Activated B cell treated with CpG ODN at 0.5 μM for 24 hours (primary cell): Measurements from ENCODE around the gene SERBP1. TPM values are rescaled to one million over a fixed set of nuclear protein-coding genes. Genes with fewer than 3 reads are reported as not detected.

Experiments used
- ATAC-seq: fragments of 200-7000 bp; cut with Tn5 transposase; one replicate; pipeline ENCODE4 v1.10.0; 2021; ENCODE audit warnings: low read depth, mild to moderate bottlenecking, moderate library complexity
- CTCF ChIA-PET: fragments of 350-600 bp; sonication (Branson Sonifier 250); formaldehyde crosslinking; loops from one replicate; lab custom pipeline; 2021; ENCODE audit warnings: antibody characterized with exemption; lab: Charles Lee
- POLR2A ChIA-PET: fragments of 350-600 bp; sonication (Branson Sonifier 250); formaldehyde crosslinking; loops from one replicate; lab custom pipeline; 2021; ENCODE audit warnings: antibody characterized with exemption; lab: Charles Lee
- DNase-seq: peaks from one replicate; pipeline ENCODE4 v3.0.0; 2022
- H3K27ac Mint-ChIP-seq: one replicate; pipeline ENCODE4 v1.8.0; 2020; ENCODE audit warnings: mixed read lengths
- H3K27me3 Mint-ChIP-seq: one replicate; pipeline ENCODE4 v1.8.0; 2021; ENCODE audit warnings: mixed read lengths
- H3K36me3 Mint-ChIP-seq: one replicate; pipeline ENCODE4 v1.8.0; 2021; ENCODE audit warnings: low read depth, mixed read lengths
- H3K4me1 Mint-ChIP-seq: one replicate; pipeline ENCODE4 v1.8.0; 2021; ENCODE audit warnings: mixed read lengths
- H3K4me3 Mint-ChIP-seq: one replicate; pipeline ENCODE4 v1.8.0; 2020; ENCODE audit warnings: mild to moderate bottlenecking, mixed read lengths
- H3K9me3 Mint-ChIP-seq: one replicate; pipeline ENCODE4 v1.8.0; 2020; ENCODE audit warnings: mixed read lengths
- intact Hi-C: fragments of 100-400 bp; cut with micrococcal nuclease; formaldehyde crosslinking; loops from one replicate; pipeline ENCODE4 v1.15.1; 2024
- total RNA-seq: library from RNA; stranded (reverse); gene quantifications from 2 replicates; pipeline ENCODE4 v1.2.3, GENCODE V29; 2022
- TF ChIP-seq, protein P1 (sequence below): fragments of 200-600 bp; IDR thresholded peaks from one replicate; pipeline ENCODE4 v1.8.0; 2022; ENCODE audit warnings: antibody characterized with exemption, mild to moderate bottlenecking

Gene SERBP1
- total RNA-seq, 1 donor from 2014 or later: 222 TPM

DNA sequence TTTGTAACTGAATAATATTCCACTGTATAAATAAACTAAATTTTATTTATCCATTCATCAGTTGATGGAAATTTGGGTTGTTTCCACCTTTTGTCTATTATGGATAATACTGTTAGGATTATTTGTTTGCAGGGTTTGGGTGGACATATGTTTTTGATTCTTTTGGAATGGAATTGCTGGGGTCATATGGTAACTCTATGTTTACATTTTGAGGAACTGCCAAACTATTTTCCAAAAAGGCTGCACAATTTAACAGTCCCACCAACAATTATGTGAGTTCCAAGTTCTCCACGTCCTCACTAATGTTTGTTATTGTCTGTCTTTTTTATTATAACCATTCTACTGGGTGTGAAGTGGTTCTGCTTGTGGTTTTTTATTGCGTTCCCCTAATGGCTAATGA lies 4.3 kb upstream of the SERBP1 start:
- CTCF ChIA-PET: no interaction called here
- H3K27ac Mint-ChIP-seq: no peak overlapping the region

DNA sequence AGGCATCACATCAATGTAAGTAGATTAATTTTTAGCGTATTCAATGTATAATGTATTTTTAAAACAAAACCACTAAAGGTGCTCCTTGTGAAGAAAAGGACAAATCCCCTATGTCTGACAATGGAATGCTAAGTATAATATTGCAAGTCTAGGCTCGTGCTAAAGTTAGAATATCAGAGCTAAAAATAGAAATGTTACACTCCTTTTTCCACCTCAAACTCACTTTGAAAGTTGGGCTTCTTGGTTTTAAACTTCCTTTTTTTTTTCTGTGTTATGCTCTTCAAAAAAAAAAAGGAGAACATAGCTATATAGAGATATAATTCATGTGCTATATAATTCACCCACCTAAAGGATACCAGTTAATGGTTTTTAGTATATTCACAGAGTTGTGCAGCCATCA lies 3.6 kb upstream of the SERBP1 start:
- Mint-ChIP-seq H3K27ac (peak overlapping the region; percentile 10), H3K9me3 (no peaks in the 10 kb centered on the region), H3K4me3 (no peak overlapping the region), H3K27me3 (no peaks in the 10 kb centered on the region), H3K4me1 (peaks cover 32% of the 10 kb centered on the region), H3K36me3 (peaks cover 22% of the 10 kb centered on the region)
- DNase-seq (no peak), ATAC-seq (no peak)
- intact Hi-C loops: loop anchor here (5.0 to 10.0 kb wide), 3 partner anchors 322 to 1059 kb away; no protein-coding TSS in a partner anchor
- POLR2A ChIA-PET: no interaction called here
- CTCF ChIA-PET: no interaction called here
- TF ChIP-seq, protein P1, sequence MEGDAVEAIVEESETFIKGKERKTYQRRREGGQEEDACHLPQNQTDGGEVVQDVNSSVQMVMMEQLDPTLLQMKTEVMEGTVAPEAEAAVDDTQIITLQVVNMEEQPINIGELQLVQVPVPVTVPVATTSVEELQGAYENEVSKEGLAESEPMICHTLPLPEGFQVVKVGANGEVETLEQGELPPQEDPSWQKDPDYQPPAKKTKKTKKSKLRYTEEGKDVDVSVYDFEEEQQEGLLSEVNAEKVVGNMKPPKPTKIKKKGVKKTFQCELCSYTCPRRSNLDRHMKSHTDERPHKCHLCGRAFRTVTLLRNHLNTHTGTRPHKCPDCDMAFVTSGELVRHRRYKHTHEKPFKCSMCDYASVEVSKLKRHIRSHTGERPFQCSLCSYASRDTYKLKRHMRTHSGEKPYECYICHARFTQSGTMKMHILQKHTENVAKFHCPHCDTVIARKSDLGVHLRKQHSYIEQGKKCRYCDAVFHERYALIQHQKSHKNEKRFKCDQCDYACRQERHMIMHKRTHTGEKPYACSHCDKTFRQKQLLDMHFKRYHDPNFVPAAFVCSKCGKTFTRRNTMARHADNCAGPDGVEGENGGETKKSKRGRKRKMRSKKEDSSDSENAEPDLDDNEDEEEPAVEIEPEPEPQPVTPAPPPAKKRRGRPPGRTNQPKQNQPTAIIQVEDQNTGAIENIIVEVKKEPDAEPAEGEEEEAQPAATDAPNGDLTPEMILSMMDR: no peak

More for the DNA sequence above, 4.3 kb upstream of the SERBP1 start:
- peaks cover 31% of the 10 kb centered on the region for H3K4me1 Mint-ChIP-seq
- ATAC-seq (no peak), DNase-seq (no peak)
- H3K9me3 Mint-ChIP-seq: no peaks in the 10 kb centered on the region
- TF ChIP-seq, protein P1: no peak
- H3K4me3 Mint-ChIP-seq: no peak overlapping the region
- intact Hi-C loops: loop anchor here (5.0 to 10.0 kb wide), 3 partner anchors 322 to 1060 kb away; no protein-coding TSS in a partner anchor
- H3K27me3 Mint-ChIP-seq: no peaks in the 10 kb centered on the region
- POLR2A ChIA-PET: no interaction called here
- H3K36me3 Mint-ChIP-seq: peaks cover 16% of the 10 kb centered on the region

DNA sequence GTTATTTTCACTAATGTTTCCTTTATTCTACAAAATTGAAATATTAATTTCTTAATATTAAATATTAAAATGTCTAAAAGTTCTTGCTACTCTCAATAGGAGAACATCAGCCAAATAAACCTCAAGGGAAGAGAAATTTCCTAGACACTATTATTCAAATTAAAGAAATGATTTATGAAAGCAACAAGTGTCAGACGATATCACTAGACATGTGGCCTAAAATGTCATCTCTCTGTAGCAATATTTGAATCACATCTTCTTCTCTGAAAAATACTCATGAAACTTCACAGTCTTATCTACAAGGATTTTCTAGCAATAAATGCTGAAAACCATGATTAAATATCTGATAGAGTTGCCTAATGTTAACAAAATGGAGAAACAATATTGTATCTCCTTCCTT lies 2.5 kb upstream of the SERBP1 start:
- CTCF ChIA-PET: no interaction called here
- POLR2A ChIA-PET: interaction anchor here (4.4 to 4.5 kb wide), 2 partner anchors 93 to 253 kb away, joined by 20 to 39 read pairs; partner anchors contain the start of gene GADD45A
- intact Hi-C loops: loop anchor here (5.0 to 10.0 kb wide), 3 partner anchors 320 to 1058 kb away; no protein-coding TSS in a partner anchor
- no peak overlapping the region for H3K27ac Mint-ChIP-seq
- no peaks in the 10 kb centered on the region for H3K9me3 Mint-ChIP-seq
- DNase-seq (no peak), ATAC-seq (no peak)
- H3K4me3 Mint-ChIP-seq: no peak overlapping the region
- TF ChIP-seq, protein P1: no peak
- H3K4me1 Mint-ChIP-seq: peaks cover 42% of the 10 kb centered on the region
- H3K27me3 Mint-ChIP-seq: no peaks in the 10 kb centered on the region
- peaks cover 33% of the 10 kb centered on the region for H3K36me3 Mint-ChIP-seq

DNA sequence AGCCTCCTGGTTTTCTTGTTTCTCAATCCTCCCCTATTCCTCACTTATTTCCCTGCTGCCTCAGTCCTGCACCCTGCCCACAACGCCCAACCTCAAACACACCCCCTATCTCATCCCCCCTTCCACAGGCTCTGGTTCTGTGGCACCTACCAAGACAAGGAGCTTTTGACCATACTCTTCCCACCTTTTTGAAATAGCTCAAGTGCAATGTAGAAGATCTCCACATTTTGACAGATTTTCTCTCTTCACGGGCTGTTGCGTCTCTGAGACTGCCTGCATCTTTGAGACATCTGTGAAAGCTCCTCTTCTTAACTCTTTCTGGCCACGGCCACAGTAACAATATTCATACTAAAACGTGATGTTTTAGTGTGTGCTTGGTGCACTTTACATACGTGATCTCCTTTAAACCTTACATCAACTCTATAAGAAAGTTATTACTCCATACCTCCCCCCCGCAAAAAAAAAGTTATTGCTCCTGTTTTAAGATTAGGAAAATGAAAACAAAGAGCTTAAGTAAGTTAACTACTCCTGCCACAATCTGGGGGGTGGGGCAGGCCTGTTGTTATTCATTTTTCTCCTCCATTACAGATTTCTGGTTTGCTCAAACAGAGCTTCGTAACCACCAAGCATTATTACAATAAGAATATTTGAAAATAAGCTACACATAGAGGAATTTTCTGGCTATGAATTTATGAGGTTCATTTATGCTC lies 1.8 kb upstream of the SERBP1 start:
- Mint-ChIP-seq H3K27me3 (no peaks in the 10 kb centered on the region), H3K27ac (peak overlapping the region; percentile 73)
- intact Hi-C loops: loop anchor here (1.0 to 10.0 kb wide), 4 partner anchors 57 to 1057 kb away; no protein-coding TSS in a partner anchor

More for the DNA sequence above, 1.8 kb upstream of the SERBP1 start:
- ATAC-seq (no peak), DNase-seq (no peak)
- TF ChIP-seq, protein P1: no peak
- ChIA-PET CTCF (no interaction called here), POLR2A (interaction anchor here (0.5 to 4.5 kb wide), 3 partner anchors 92 to 268 kb away, joined by 3 to 39 read pairs (median 20); partner anchors contain the start of gene GADD45A)
- Mint-ChIP-seq H3K36me3 (peaks cover 40% of the 10 kb centered on the region), H3K9me3 (no peaks in the 10 kb centered on the region), H3K4me1 (peaks cover 49% of the 10 kb centered on the region), H3K4me3 (peak overlapping the region; percentile 45)
